Liver (tissue), 9 donors: Measurements from ENCODE around the gene PHTF1. TPM values are rescaled to one million over a fixed set of nuclear protein-coding genes. Genes with fewer than 3 reads are reported as not detected.

ENCODE experiments used
- DNase-seq: peaks from one replicate; pipeline ENCODE4 v3.0.0-alpha.2; 2017; ENCODE audit warnings: low spot score
- H3K27ac ChIP-seq, 2 donors: one replicate each; pipeline ENCODE4 v1.7.0; 2013; ENCODE audit warnings: inconsistent platforms in 2 of 2, low read length in 2 of 2, control low read depth in 1 of 2, low read depth in 1 of 2, mild to moderate bottlenecking in 1 of 2
- H3K27me3 ChIP-seq, 4 donors: one replicate each; pipeline versions ENCODE4 v1.6.1 to v1.7.0; 2013; ENCODE audit warnings: low read length in 3 of 4, inconsistent platforms in 1 of 4, mild to moderate bottlenecking in 1 of 4, moderate library complexity in 1 of 4; ENCODE audit not compliant: control insufficient read depth in 4 of 4, insufficient read depth in 4 of 4
- H3K36me3 ChIP-seq, 4 donors: one replicate each; pipeline versions ENCODE4 v1.6.1 to v1.7.0; 2013; ENCODE audit warnings: low read length in 3 of 4, mild to moderate bottlenecking in 3 of 4, low read depth in 1 of 4, moderate library complexity in 1 of 4; ENCODE audit not compliant: control insufficient read depth in 4 of 4, insufficient read depth in 3 of 4
- H3K4me1 ChIP-seq, 4 donors: one replicate each; pipeline versions ENCODE4 v1.6.1 to v1.7.0; 2013; ENCODE audit warnings: low read length in 3 of 4, mild to moderate bottlenecking in 3 of 4, moderate library complexity in 1 of 4; ENCODE audit not compliant: control insufficient read depth in 4 of 4, insufficient read depth in 4 of 4
- H3K4me3 ChIP-seq, 3 donors: one replicate each; pipeline versions ENCODE4 v1.6.1 to v1.7.0; 2013; ENCODE audit warnings: low read length in 3 of 3, control low read depth in 1 of 3, low read depth in 1 of 3, mild to moderate bottlenecking in 1 of 3
- H3K9ac ChIP-seq, 2 donors: one replicate each; pipeline ENCODE4 v1.7.0; 2013; ENCODE audit warnings: low read length in 2 of 2, mild to moderate bottlenecking in 2 of 2, moderate library complexity in 2 of 2, control low read depth in 1 of 2, low read depth in 1 of 2
- H3K9me3 ChIP-seq, 4 donors: one replicate each; pipeline versions ENCODE4 v1.6.1 to v1.7.0; 2013; ENCODE audit warnings: low read length in 3 of 4; ENCODE audit not compliant: control insufficient read depth in 4 of 4
- EGR1 ChIP-seq, 2 donors: IDR thresholded peaks; 2 replicates each; pipeline ENCODE4 v1.6.1; 2016 to 2018; ENCODE audit warnings: antibody characterized with exemption in 2 of 2, low read depth in 2 of 2
- FOXA1 ChIP-seq: IDR thresholded peaks from 2 replicates; pipeline ENCODE4 v1.6.1; 2016; ENCODE audit warnings: antibody characterized with exemption
- FOXA2 ChIP-seq: IDR thresholded peaks from 2 replicates; pipeline ENCODE4 v1.6.1; 2016; ENCODE audit warnings: antibody characterized with exemption
- GABPA ChIP-seq, 2 donors: IDR thresholded peaks in 1 of 2; conservative IDR thresholded peaks in 1 of 2; 2 replicates each; pipeline ENCODE4 v1.6.1; 2016; ENCODE audit warnings: antibody characterized with exemption in 2 of 2, mild to moderate bottlenecking in 1 of 2, moderate library complexity in 1 of 2
- HNF4A ChIP-seq, 2 donors: conservative IDR thresholded peaks; 2 replicates each; pipeline ENCODE4 v1.6.1; 2016; ENCODE audit warnings: antibody characterized with exemption in 2 of 2, mild to moderate bottlenecking in 2 of 2
- HNF4G ChIP-seq: IDR thresholded peaks from 2 replicates; pipeline ENCODE4 v1.6.1; 2016; ENCODE audit warnings: antibody characterized with exemption
- JUND ChIP-seq, 2 donors: IDR thresholded peaks; 2 replicates each; pipeline ENCODE4 v1.6.1; 2016; ENCODE audit warnings: antibody characterized with exemption in 2 of 2
- NR2F2 ChIP-seq: IDR thresholded peaks from 2 replicates; pipeline ENCODE4 v1.6.1; 2016; ENCODE audit warnings: antibody characterized with exemption
- RAD21 ChIP-seq, 2 donors: IDR thresholded peaks; 2 replicates each; pipeline ENCODE4 v1.6.1; 2016; ENCODE audit warnings: antibody characterized with exemption in 2 of 2, mild to moderate bottlenecking in 2 of 2
- RXRA ChIP-seq, 2 donors: IDR thresholded peaks; 2 replicates each; pipeline ENCODE4 v1.6.1; 2017 to 2018; ENCODE audit warnings: antibody characterized with exemption in 2 of 2, mild to moderate bottlenecking in 1 of 2
- SP1 ChIP-seq: IDR thresholded peaks from 2 replicates; pipeline ENCODE4 v1.6.1; 2018; ENCODE audit warnings: antibody characterized with exemption, mild to moderate bottlenecking
- TAF1 ChIP-seq: conservative IDR thresholded peaks from 2 replicates; pipeline ENCODE4 v1.6.1; 2016; ENCODE audit warnings: antibody characterized with exemption, mild to moderate bottlenecking
- YY1 ChIP-seq: IDR thresholded peaks from 2 replicates; pipeline ENCODE4 v1.6.1; 2016; ENCODE audit warnings: antibody characterized with exemption, mild to moderate bottlenecking
- ZBTB33 ChIP-seq: IDR thresholded peaks from 2 replicates; pipeline ENCODE4 v1.6.1; 2016; ENCODE audit warnings: antibody characterized with exemption
- WGBS: extraction: QIAGEN DNeasy Blood & Tissue Kit; methylation state at CpG from one replicate; pipeline ENCODE4 v1.1.7; 2013; 5-methylcytosine and 5-hydroxymethylcytosine counted together
- polyA plus RNA-seq, 2 donors: library from polyadenylated mRNA; stranded (reverse) in 1 of 2; unstranded in 1 of 2; fragments of 200-250 nt in 1 of 2; fragments of >200 nt in 1 of 2; fragmentation: Nextera tagmentation in 1 of 2; extraction: Ambion mirVana in 1 of 2; gene quantifications; one replicate each; pipeline versions ENCODE4 v1.2.1 to v1.2.3, GENCODE V29; 2013 to 2015
- total RNA-seq, 2 donors: library from RNA; depleted of rRNA; stranded (reverse); fragments of >200 nt; gene quantifications; one replicate each; pipeline ENCODE4 v1.2.3, GENCODE V29; 2014
- TF ChIP-seq, protein P1 (sequence below): fragments of 150-350 bp; IDR thresholded peaks from 2 replicates; pipeline ENCODE4 v1.5.1; 2017; ENCODE audit warnings: improper control_type of control experiment, low read depth, low read length; ENCODE audit not compliant: missing input control
- TF ChIP-seq, protein P2 (sequence below): IDR thresholded peaks from 2 replicates; pipeline ENCODE4 v1.6.1; 2016; ENCODE audit warnings: antibody characterized with exemption
- TF ChIP-seq, protein P3 (sequence below): IDR thresholded peaks from 2 replicates; pipeline ENCODE4 v1.6.1; 2016; ENCODE audit warnings: antibody characterized with exemption
- TF ChIP-seq, protein P4 (sequence below): IDR thresholded peaks from 2 replicates; pipeline ENCODE4 v1.6.1; 2016; ENCODE audit warnings: antibody characterized with exemption, mild to moderate bottlenecking
- donor health status: healthy.
- donor health status: healthy.
- donor health status: healthy.
- donor health status: healthy.
- donor health status: healthy.

The PHTF1 gene
- total RNA-seq (10 to 100 TPM in 1 of 2 donors, 1 to 10 TPM in 1; 9.4 to 14.0 TPM), polyA plus RNA-seq (1 to 10 TPM; 3.2 to 5.2 TPM)

DNA sequence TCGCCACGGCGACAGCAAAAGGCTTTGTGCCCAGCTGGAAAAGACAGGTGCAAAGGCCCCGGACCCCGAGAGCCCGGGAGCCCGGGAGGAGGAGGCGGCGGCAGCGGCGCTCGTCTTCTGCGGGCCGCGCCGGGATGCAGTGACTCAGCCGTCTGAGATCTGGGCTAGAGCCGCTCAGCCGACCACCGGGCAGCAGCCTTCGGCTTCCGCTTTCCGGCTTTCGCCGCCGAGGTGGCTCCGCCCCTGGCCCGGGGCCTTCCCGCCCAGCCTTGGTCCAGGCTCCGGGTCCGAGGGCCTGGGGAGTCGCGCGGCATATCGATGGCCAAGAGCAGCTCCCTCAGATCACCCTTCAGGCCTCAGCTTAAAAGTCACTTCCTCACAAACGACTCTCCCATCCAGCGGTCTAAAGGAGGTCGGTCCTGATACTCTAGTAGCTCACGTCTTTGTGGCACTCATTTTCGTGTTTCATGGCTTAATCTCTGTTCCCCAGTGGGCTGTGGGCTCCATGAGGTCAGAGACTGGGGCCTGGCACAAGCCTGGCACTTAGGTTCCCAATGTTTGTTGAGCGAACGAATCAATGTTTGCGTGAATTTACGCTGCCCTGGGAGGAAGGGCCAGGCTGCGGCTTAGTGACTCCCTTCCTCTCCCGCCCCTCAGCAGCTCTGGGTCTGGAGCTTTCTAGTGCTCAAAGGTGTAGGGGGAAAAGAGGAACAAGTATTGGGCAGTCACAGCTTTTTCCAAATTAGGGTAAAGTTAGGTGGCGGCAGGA lies at the start of gene PHTF1:
Gene PHTF1, minus strand, starts transcription at position 154 of the 769 bp plus-strand sequence. CDS start 783 bp downstream, outside the sequence.
- Histone ChIP-seq H3K9ac (peak within 1 kb of the TSS; percentile 78 to 84), H3K4me3 (peak within 1 kb of the TSS; percentile 50 to 96 (median 77)), H3K36me3 (no peaks in the 10 kb centered on the region), H3K4me1 (peaks cover 1 to 23% (median 14%) of the 10 kb centered on the region in 4 donors), H3K27ac (peak within 1 kb of the TSS; percentile 77 to 83), H3K9me3 (no peaks in the 10 kb centered on the region), H3K27me3 (no peaks in the 10 kb centered on the region)
- WGBS = under 1% methylated on average over 47 of the region's 47 CpGs
- TF ChIP-seq GABPA (IDR thresholded peaks at IDR 0.05 in 1 of 2, conservative IDR thresholded peaks at IDR 0.05 in 1 of 2) = no peak
- peak; percentile 20 to 66 for TF ChIP-seq RXRA (IDR thresholded peaks at IDR 0.05)
- no peak for TF ChIP-seq NR2F2
- TF ChIP-seq ZBTB33 = no peak
- TF ChIP-seq, protein P1, sequence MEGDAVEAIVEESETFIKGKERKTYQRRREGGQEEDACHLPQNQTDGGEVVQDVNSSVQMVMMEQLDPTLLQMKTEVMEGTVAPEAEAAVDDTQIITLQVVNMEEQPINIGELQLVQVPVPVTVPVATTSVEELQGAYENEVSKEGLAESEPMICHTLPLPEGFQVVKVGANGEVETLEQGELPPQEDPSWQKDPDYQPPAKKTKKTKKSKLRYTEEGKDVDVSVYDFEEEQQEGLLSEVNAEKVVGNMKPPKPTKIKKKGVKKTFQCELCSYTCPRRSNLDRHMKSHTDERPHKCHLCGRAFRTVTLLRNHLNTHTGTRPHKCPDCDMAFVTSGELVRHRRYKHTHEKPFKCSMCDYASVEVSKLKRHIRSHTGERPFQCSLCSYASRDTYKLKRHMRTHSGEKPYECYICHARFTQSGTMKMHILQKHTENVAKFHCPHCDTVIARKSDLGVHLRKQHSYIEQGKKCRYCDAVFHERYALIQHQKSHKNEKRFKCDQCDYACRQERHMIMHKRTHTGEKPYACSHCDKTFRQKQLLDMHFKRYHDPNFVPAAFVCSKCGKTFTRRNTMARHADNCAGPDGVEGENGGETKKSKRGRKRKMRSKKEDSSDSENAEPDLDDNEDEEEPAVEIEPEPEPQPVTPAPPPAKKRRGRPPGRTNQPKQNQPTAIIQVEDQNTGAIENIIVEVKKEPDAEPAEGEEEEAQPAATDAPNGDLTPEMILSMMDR = no peak
- TF ChIP-seq FOXA2 = no peak
- peak; percentile 49 for TF ChIP-seq YY1
- no peak for TF ChIP-seq FOXA1
- TF ChIP-seq, protein P2, sequence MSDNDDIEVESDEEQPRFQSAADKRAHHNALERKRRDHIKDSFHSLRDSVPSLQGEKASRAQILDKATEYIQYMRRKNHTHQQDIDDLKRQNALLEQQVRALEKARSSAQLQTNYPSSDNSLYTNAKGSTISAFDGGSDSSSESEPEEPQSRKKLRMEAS = peak; percentile 6
- TF ChIP-seq TAF1 = peak; percentile 75
- peak; percentile 67 for TF ChIP-seq SP1
- TF ChIP-seq RAD21 (IDR thresholded peaks at IDR 0.05) = peak in 1 of 2 donors; percentile 53
- peak; percentile 6 to 28 for TF ChIP-seq HNF4A (conservative IDR thresholded peaks at IDR 0.05)
- no peak for TF ChIP-seq EGR1 (IDR thresholded peaks at IDR 0.05; ENCODE audit: low read depth in 2 of 2)
- no peak for TF ChIP-seq JUND (IDR thresholded peaks at IDR 0.05)
- TF ChIP-seq, protein P3, sequence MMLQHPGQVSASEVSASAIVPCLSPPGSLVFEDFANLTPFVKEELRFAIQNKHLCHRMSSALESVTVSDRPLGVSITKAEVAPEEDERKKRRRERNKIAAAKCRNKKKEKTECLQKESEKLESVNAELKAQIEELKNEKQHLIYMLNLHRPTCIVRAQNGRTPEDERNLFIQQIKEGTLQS = no peak
- TF ChIP-seq, protein P4, sequence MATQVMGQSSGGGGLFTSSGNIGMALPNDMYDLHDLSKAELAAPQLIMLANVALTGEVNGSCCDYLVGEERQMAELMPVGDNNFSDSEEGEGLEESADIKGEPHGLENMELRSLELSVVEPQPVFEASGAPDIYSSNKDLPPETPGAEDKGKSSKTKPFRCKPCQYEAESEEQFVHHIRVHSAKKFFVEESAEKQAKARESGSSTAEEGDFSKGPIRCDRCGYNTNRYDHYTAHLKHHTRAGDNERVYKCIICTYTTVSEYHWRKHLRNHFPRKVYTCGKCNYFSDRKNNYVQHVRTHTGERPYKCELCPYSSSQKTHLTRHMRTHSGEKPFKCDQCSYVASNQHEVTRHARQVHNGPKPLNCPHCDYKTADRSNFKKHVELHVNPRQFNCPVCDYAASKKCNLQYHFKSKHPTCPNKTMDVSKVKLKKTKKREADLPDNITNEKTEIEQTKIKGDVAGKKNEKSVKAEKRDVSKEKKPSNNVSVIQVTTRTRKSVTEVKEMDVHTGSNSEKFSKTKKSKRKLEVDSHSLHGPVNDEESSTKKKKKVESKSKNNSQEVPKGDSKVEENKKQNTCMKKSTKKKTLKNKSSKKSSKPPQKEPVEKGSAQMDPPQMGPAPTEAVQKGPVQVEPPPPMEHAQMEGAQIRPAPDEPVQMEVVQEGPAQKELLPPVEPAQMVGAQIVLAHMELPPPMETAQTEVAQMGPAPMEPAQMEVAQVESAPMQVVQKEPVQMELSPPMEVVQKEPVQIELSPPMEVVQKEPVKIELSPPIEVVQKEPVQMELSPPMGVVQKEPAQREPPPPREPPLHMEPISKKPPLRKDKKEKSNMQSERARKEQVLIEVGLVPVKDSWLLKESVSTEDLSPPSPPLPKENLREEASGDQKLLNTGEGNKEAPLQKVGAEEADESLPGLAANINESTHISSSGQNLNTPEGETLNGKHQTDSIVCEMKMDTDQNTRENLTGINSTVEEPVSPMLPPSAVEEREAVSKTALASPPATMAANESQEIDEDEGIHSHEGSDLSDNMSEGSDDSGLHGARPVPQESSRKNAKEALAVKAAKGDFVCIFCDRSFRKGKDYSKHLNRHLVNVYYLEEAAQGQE = peak; percentile 21
- TF ChIP-seq HNF4G = no peak
- peak; percentile 76 for DNase-seq
